SU-DHL-6 (cell line): ENCODE data around the gene RARRES1.

Experiments used
- H2AFZ ChIP-seq: fragments of 200-600 bp; sonication (generic); 2 replicates; pipeline ENCODE4 v1.6.1; 2014; ENCODE audit warnings: low read depth, mild to moderate bottlenecking, moderate library complexity, mixed read lengths, antibody characterized with exemption, low read length; ENCODE audit not compliant: severe bottlenecking
- H3F3A ChIP-seq: fragments of 200-600 bp; shearing (Covaris generic); 2 replicates; pipeline ENCODE4 v1.6.0; 2016; ENCODE audit warnings: antibody characterized with exemption, mild to moderate bottlenecking; ENCODE audit not compliant: insufficient read depth
- H3K27ac ChIP-seq: fragments of 200-600 bp; sonication (generic); 2 replicates; pipeline ENCODE4 v1.5.1; 2016; ENCODE audit warnings: low read depth, mild to moderate bottlenecking, low read length, moderate library complexity, mixed read lengths
- H3K27me3 ChIP-seq: fragments of 200-600 bp; sonication (generic), shearing (Covaris generic); 2 replicates; pipeline ENCODE4 v1.6.0; 2014; ENCODE audit warnings: mild to moderate bottlenecking, low read length
- H3K36me3 ChIP-seq: fragments of 200-600 bp; sonication (generic); 2 replicates; pipeline ENCODE4 v1.6.1; 2014; ENCODE audit warnings: mild to moderate bottlenecking, low read length, mixed read lengths
- H3K4me2 ChIP-seq: fragments of 300-600, 200-600 bp; shearing (Covaris generic), sonication (generic); 2 replicates; pipeline ENCODE4 v1.6.0; 2014; ENCODE audit warnings: low read length, low read depth, mild to moderate bottlenecking; ENCODE audit not compliant: poor library complexity, severe bottlenecking
- H3K4me3 ChIP-seq: fragments of 200-600 bp; sonication (generic); 2 replicates; pipeline ENCODE4 v1.5.1; 2014; ENCODE audit warnings: antibody characterized with exemption, low read length, mild to moderate bottlenecking, mixed read lengths; ENCODE audit not compliant: insufficient read depth, poor library complexity, severe bottlenecking
- H3K79me2 ChIP-seq: fragments of 200-600 bp; sonication (generic); 2 replicates; pipeline ENCODE4 v1.6.1; 2014; ENCODE audit warnings: mild to moderate bottlenecking, low read length, moderate library complexity; ENCODE audit not compliant: insufficient read depth
- H3K9ac ChIP-seq: fragments of 200-600 bp; sonication (generic); 2 replicates; pipeline ENCODE4 v1.7.0; 2014; ENCODE audit warnings: mild to moderate bottlenecking, low read length
- H3K9me2 ChIP-seq: fragments of 200-600 bp; sonication (generic); replicated peaks from 2 replicates; pipeline ENCODE4 v1.6.1; 2014; ENCODE audit warnings: low read length; ENCODE audit not compliant: insufficient read depth
- H3K9me3 ChIP-seq: fragments of 200-600 bp; sonication (generic); 2 replicates; pipeline ENCODE4 v1.6.1; 2014; ENCODE audit warnings: low read length, mixed read lengths; ENCODE audit not compliant: insufficient read depth
- H4K20me1 ChIP-seq: fragments of 200-600 bp; sonication (generic); 2 replicates; pipeline ENCODE4 v1.6.1; 2014; ENCODE audit warnings: low read depth, mild to moderate bottlenecking, antibody characterized with exemption, low read length, moderate library complexity, mixed read lengths
- CTCF ChIP-seq: fragments of 200-600 bp; sonication (generic); IDR thresholded peaks from one replicate; pipeline ENCODE4 v1.5.1; 2017; ENCODE audit warnings: antibody characterized with exemption, mild to moderate bottlenecking, low read length, moderate library complexity; ENCODE audit not compliant: insufficient read depth, poor library complexity, severe bottlenecking
- EZH2phosphoT487 ChIP-seq: fragments of 200-600 bp; sonication (generic), shearing (Covaris generic); conservative IDR thresholded peaks from 2 replicates; pipeline ENCODE4 v1.6.1; 2018; ENCODE audit warnings: mild to moderate bottlenecking, antibody characterized with exemption, low read length, moderate library complexity, mixed read lengths

Gene RARRES1

GRCh38 chr3:158722108-158722507 lies 10.1 kb downstream of the RARRES1 start:
- no peak overlapping the region for H3K4me2 ChIP-seq
- H3K9ac ChIP-seq, result no peak overlapping the region
- H3K79me2 ChIP-seq, result no peaks in the 10 kb centered on the region
- H4K20me1 ChIP-seq, result no peaks in the 10 kb centered on the region
- H3K9me3 ChIP-seq, result no peaks in the 10 kb centered on the region
- H3K27me3 ChIP-seq, result no peaks in the 10 kb centered on the region
- no peak overlapping the region for H3K4me3 ChIP-seq
- TF ChIP-seq CTCF (no peak), EZH2phosphoT487 (no peak)
- no peak overlapping the region for H2AFZ ChIP-seq
- H3K9me2 ChIP-seq, result no peaks in the 10 kb centered on the region
- no peaks in the 10 kb centered on the region for H3F3A ChIP-seq
- no peak overlapping the region for H3K27ac ChIP-seq
- no peaks in the 10 kb centered on the region for H3K36me3 ChIP-seq

- Histone ChIP-seq H2AFZ (no peak overlapping the region), H3K9ac (no peak overlapping the region), H3K9me3 (no peaks in the 10 kb centered on the region), H3K27ac (no peak overlapping the region), H3K4me3 (no peak overlapping the region), H3K79me2 (no peaks in the 10 kb centered on the region), H3K36me3 (no peaks in the 10 kb centered on the region), H3K9me2 (no peaks in the 10 kb centered on the region), H3F3A (no peaks in the 10 kb centered on the region), H3K4me2 (no peak overlapping the region), H3K27me3 (no peaks in the 10 kb centered on the region), H4K20me1 (no peaks in the 10 kb centered on the region)
- no peak for TF ChIP-seq EZH2phosphoT487
- no peak for TF ChIP-seq CTCF
Observed at GRCh38 chr3:158718490-158719170, 13.6 kb downstream of the RARRES1 start.

- no peak overlapping the region for H2AFZ ChIP-seq
- no peak overlapping the region for H3K4me3 ChIP-seq
- H3K4me2 ChIP-seq, result no peak overlapping the region
- no peaks in the 10 kb centered on the region for H3K27me3 ChIP-seq
- H3F3A ChIP-seq, result no peaks in the 10 kb centered on the region
- no peaks in the 10 kb centered on the region for H3K36me3 ChIP-seq
- H3K79me2 ChIP-seq, result no peaks in the 10 kb centered on the region
- no peaks in the 10 kb centered on the region for H3K9me2 ChIP-seq
- no peaks in the 10 kb centered on the region for H4K20me1 ChIP-seq
- H3K27ac ChIP-seq, result no peak overlapping the region
- no peak overlapping the region for H3K9ac ChIP-seq
- TF ChIP-seq CTCF (no peak), EZH2phosphoT487 (no peak)
- H3K9me3 ChIP-seq, result no peaks in the 10 kb centered on the region
Observed at GRCh38 chr3:158717576-158717975, 14.7 kb downstream of the RARRES1 start.
